Urinary bladder (tissue), 4 donors: ENCODE data around the gene PARP15. TPM values are rescaled to one million over a fixed set of nuclear protein-coding genes. Genes with fewer than 3 reads are reported as not detected.
A peak's percentile ranks its signal among the peaks of the same experiment; 100 is the strongest.

Experiments
- DNase-seq: peaks from one replicate; pipeline ENCODE4 v3.0.0-alpha.2; 2015; ENCODE audit errors: extremely low spot score
- H3K27ac ChIP-seq: one replicate; pipeline ENCODE4 v1.5.1; 2013; ENCODE audit warnings: low read depth, mild to moderate bottlenecking, moderate library complexity
- H3K36me3 ChIP-seq: one replicate; pipeline ENCODE4 v1.6.1; 2013; ENCODE audit warnings: mild to moderate bottlenecking, moderate library complexity; ENCODE audit not compliant: insufficient read depth
- H3K4me1 ChIP-seq: one replicate; pipeline ENCODE4 v1.6.1; 2013; ENCODE audit warnings: mild to moderate bottlenecking, moderate library complexity; ENCODE audit not compliant: insufficient read depth
- H3K4me3 ChIP-seq: one replicate; pipeline ENCODE4 v1.5.1; 2013; ENCODE audit warnings: low read depth, low read length
- WGBS: extraction: QIAGEN DNeasy Blood & Tissue Kit; methylation state at CpG from one replicate; pipeline ENCODE4 v1.1.7; 2013; 5-methylcytosine and 5-hydroxymethylcytosine counted together
- polyA plus RNA-seq: library from polyadenylated mRNA; stranded (reverse); fragments of 200-250 nt; gene quantifications from one replicate; pipeline ENCODE4 v1.2.3, GENCODE V29; 2013
- total RNA-seq: library from RNA; depleted of rRNA; stranded (reverse); fragments of >200 nt; gene quantifications from one replicate; pipeline ENCODE4 v1.2.3, GENCODE V29; 2014
- donor health status: healthy with polysubstance abuse.
- donor health status: healthy.

PARP15 gene
- total RNA-seq: 1.3 TPM
- 0.73 TPM for polyA plus RNA-seq

DNA sequence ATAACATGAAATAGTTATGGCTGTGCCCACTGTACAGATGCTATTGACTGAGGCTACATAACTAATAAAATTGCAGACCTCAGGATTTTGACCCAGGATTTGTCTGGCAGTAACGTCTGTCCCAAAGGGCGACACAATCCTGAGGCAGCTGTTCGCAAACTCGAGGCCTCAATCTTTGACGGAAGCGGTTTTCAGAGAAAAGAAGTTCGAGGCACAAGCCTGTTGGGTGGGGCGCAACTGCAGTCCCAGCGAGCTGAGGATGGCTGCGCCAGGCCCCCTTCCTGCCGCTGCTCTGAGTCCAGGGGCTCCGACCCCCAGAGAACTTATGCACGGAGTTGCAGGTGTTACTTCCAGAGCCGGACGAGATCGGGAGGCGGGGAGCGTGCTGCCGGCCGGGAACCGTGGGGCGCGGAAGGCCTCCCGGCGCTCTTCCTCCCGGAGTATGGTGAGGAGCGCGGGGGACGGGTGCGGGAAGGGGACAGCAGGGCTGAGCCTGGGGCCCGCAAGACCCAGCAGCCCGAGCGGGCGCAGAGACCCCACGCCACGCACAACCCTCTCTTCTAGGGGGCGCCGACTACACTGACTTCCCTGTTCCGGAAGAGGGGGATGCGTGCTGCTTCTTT is at the start of gene PARP15:
TSS of gene PARP15 (plus strand) at position 242 of the 623 bp plus-strand sequence. CDS start at position 260, 18 bp downstream.
- Histone ChIP-seq H3K4me3 (peak within 1 kb of the TSS; percentile 45), H3K4me1 (no peaks in the 10 kb centered on the region), H3K36me3 (no peaks in the 10 kb centered on the region), H3K27ac (no peak within 1 kb of the TSS)
- 5% methylated on average over 40 of the region's 40 CpGs for WGBS
- no peak for DNase-seq

GRCh38 chr3:122530164-122530563 is 47.3 kb upstream of the PARP15 start:
- Histone ChIP-seq H3K4me3 (no peak overlapping the region), H3K4me1 (no peaks in the 10 kb centered on the region), H3K27ac (no peak overlapping the region), H3K36me3 (peaks cover 6% of the 10 kb centered on the region)
- WGBS: 80% methylated on average over 2 of the region's 2 CpGs
- no peak for DNase-seq

GRCh38 chr3:122533480-122533879 is 44.0 kb upstream of the PARP15 start:
- Histone ChIP-seq H3K27ac (no peak overlapping the region), H3K36me3 (peaks cover under 1% of the 10 kb centered on the region), H3K4me3 (no peak overlapping the region), H3K4me1 (no peaks in the 10 kb centered on the region)
- WGBS: 86% methylated on average over 2 of the region's 2 CpGs
- DNase-seq: no peak

DNA sequence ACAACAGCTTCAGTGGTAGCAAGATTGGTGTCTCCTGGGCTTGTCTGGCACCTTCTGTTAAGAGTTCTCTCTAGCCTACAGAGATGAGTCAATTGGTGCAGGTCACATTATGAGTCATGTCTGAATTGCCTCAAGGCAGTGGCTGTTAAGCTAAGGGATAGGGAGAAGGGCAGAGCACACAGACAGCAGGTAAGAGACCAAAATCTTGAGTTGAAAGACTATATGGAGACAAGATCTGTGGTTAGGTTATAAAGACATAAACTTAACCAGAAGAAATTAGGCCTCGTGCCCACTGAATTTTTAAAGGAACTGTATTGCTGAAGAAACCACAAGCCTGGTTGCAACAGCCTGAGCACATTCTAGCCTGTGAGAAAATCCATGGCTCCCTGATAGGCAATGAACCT is 43.5 kb upstream of the PARP15 start:
- H3K4me3 ChIP-seq: no peak overlapping the region
- H3K4me1 ChIP-seq: no peaks in the 10 kb centered on the region
- H3K27ac ChIP-seq: no peak overlapping the region
- no peaks in the 10 kb centered on the region for H3K36me3 ChIP-seq
- WGBS: 62% methylated on average over 1 of the region's 1 CpG
- no peak for DNase-seq

DNA sequence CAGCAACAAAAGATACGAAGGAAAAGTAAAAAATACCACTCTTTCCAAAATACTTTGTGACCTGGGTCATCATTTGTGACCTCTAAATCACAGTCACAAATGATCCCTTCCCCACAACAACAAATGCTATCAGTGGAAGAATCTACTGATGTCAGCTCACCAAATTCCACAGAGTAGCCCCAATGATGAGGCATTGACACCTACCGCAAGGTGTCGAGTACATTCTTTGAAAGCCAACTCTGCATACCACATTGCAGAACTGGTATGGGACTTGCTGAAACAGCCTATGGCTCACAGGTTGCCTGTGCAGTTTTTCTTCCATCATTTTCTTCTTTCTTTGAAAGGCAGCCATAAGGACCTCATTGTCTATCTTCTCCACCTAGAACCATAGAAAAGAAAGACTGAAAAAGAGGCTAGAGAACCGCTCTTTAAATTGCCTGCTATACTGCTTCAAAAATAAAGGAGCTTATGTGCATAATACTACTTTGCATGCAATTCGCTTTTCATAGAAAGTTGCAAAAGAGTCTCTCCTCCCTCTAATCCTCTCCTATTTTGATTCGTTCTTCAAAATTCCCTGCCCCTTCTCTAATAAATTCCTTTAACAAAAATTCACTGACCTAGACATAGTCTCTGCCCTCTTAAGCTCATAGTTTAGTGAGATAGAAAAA is 41.4 kb upstream of the PARP15 start:
- no peak for DNase-seq
- Histone ChIP-seq H3K27ac (no peak overlapping the region), H3K4me1 (no peaks in the 10 kb centered on the region), H3K4me3 (no peak overlapping the region), H3K36me3 (no peaks in the 10 kb centered on the region)
- WGBS: 70% methylated on average over 6 of the region's 6 CpGs

DNA sequence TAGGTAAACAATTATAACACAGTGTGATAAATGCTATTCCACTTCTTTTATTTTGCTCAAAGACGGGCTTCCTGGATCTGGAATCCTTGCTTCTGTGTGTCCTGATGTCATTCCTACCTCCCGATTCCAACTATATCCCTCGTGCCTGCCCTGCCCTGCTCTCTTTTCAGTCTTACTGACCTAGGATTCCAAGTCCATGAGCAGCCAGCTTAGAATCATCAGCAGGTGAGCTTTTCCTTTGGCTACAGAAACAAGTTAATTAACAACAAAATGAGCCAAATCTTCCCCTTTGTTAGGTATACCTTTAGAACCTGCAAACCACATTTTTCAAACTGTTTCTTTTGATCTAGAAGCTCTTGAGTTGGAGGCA is 40.8 kb upstream of the PARP15 start:
- 53% methylated on average over 3 of the region's 3 CpGs for WGBS
- no peak for DNase-seq

DNA sequence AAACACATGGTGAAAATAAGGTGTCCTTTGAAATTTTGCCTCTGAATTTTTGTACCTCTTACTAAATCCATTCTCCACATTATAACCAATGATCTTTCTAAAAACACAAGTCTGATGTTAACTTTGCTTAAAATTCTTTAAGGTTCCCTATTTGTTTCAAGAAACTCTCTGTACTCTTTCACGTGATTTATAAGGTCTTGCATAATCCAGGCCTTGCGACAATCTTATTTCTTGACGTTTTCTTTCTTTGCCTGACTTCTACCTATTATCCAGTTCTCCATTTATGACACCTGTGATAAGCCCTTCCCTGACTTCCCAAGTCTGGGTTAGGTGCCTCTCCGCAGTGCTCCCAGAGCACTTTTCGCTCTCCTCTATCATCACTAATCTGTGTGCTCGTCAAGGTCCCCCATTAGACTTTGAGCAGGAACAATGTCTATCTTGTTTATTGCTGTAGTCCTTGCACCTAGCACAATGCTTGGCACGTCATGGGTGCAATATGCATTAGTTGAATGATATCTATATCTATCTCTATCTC is 38.4 kb upstream of the PARP15 start:
- H3K4me1 ChIP-seq: no peaks in the 10 kb centered on the region
- 87% methylated on average over 7 of the region's 7 CpGs for WGBS
- DNase-seq: no peak
- no peaks in the 10 kb centered on the region for H3K36me3 ChIP-seq
- H3K4me3 ChIP-seq: no peak overlapping the region
- no peak overlapping the region for H3K27ac ChIP-seq

More for the DNA sequence above, 40.8 kb upstream of the PARP15 start:
- H3K4me3 ChIP-seq: no peak overlapping the region
- no peak overlapping the region for H3K27ac ChIP-seq
- H3K36me3 ChIP-seq: no peaks in the 10 kb centered on the region
- H3K4me1 ChIP-seq: no peaks in the 10 kb centered on the region

DNA sequence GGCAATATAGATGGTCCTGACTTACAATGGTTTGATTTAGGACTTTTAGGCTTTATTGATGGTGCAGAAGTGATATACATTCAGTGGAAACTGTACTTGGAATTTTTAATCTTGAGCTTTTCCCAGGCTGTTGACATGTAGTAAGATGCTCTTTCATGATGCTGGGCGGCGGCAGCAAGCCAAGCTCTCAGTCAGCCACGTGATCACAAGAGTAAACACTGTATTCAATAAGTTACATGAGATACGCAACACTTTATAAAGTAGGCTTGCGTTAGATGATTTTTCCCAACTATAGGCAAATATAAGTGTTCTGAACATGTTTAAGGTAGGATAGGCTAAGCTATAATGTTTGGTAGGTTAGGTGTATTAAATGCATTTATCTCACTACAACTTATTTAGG is 31.3 kb upstream of the PARP15 start:
- Histone ChIP-seq H3K27ac (no peak overlapping the region), H3K4me1 (no peaks in the 10 kb centered on the region), H3K4me3 (no peak overlapping the region), H3K36me3 (peaks cover 7% of the 10 kb centered on the region)
- 89% methylated on average over 5 of the region's 5 CpGs for WGBS
- no peak for DNase-seq

DNA sequence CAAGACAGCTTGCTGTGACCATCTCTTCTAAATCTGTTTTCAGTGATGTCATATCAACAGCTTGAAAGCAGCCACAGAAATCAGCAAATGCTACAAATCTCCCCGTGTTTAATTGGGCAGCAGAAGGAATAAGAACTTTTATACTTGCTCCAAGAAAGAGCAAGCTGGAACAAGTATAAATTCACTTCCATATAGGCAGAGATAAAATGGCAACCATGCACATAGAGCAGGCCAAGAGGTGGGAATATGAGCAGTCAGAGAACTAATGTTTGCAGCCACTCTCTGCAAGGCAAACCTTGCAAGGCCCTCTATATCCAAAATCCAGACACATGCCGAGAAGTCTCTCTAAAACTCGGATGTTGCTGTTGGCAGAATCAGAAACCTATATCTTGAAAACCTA is 29.4 kb upstream of the PARP15 start:
- DNase-seq: no peak
- H3K4me3 ChIP-seq: no peak overlapping the region
- WGBS: 68% methylated on average over 3 of the region's 3 CpGs
- no peaks in the 10 kb centered on the region for H3K4me1 ChIP-seq
- H3K27ac ChIP-seq: no peak overlapping the region
- peaks cover 7% of the 10 kb centered on the region for H3K36me3 ChIP-seq

GRCh38 chr3:122548619-122549018 is 28.8 kb upstream of the PARP15 start:
- WGBS: 75% methylated on average over 1 of the region's 1 CpG

DNA sequence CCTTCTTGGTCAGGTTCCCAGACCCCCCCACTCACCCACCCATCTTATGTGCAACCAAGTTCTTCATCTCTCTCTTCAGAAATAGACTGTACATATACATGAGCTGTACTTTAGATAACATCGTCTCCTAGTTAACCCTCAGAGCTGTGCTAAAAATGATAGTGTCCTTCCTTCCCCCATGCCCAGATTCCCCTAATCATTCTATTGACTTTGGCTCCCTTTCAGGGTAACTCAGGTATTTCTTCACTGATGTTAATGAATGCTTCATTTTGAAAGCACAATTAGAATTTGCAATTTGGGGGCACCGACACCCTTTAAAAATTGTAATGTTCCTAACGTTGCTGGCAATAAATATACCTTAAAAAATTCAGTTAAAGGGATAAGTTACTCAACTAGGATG is 24.3 kb upstream of the PARP15 start:
- H3K27ac ChIP-seq: no peak overlapping the region
- H3K4me1 ChIP-seq: no peaks in the 10 kb centered on the region
- no peak for DNase-seq
- peaks cover 6% of the 10 kb centered on the region for H3K36me3 ChIP-seq
- H3K4me3 ChIP-seq: no peak overlapping the region
- WGBS: 65% methylated on average over 3 of the region's 3 CpGs

More at GRCh38 chr3:122548619-122549018, 28.8 kb upstream of the PARP15 start:
- Histone ChIP-seq H3K4me3 (no peak overlapping the region), H3K27ac (no peak overlapping the region), H3K36me3 (peaks cover 7% of the 10 kb centered on the region), H3K4me1 (no peaks in the 10 kb centered on the region)
- no peak for DNase-seq

- 74% methylated on average over 6 of the region's 6 CpGs for WGBS
- no peak overlapping the region for H3K27ac ChIP-seq
- no peak for DNase-seq
- H3K36me3 ChIP-seq: peaks cover 2% of the 10 kb centered on the region
- H3K4me3 ChIP-seq: no peak overlapping the region
- no peaks in the 10 kb centered on the region for H3K4me1 ChIP-seq
Measured at GRCh38 chr3:122555275-122556071, 22.0 kb upstream of the PARP15 start.

GRCh38 chr3:122557356-122557755 is 20.1 kb upstream of the PARP15 start:
- H3K27ac ChIP-seq: no peak overlapping the region
- WGBS: 80% methylated on average over 5 of the region's 5 CpGs
- peaks cover 2% of the 10 kb centered on the region for H3K36me3 ChIP-seq

GRCh38 chr3:122558605-122559004 is 18.8 kb upstream of the PARP15 start:
- peaks cover 2% of the 10 kb centered on the region for H3K36me3 ChIP-seq
- WGBS: 95% methylated on average over 6 of the region's 6 CpGs
- H3K4me3 ChIP-seq: no peak overlapping the region
- no peak for DNase-seq
- H3K27ac ChIP-seq: no peak overlapping the region
- peaks cover 4% of the 10 kb centered on the region for H3K4me1 ChIP-seq

More at GRCh38 chr3:122557356-122557755, 20.1 kb upstream of the PARP15 start:
- Histone ChIP-seq H3K4me1 (peaks cover 3% of the 10 kb centered on the region), H3K4me3 (no peak overlapping the region)
- DNase-seq: no peak
